Fibroblast of the aortic adventitia (primary cell): ENCODE measurements around the gene CDIPT. TPM values are rescaled to one million over a fixed set of nuclear protein-coding genes. Genes with fewer than 3 reads are reported as not detected.

Source experiments
- DNase-seq: peaks from one replicate; pipeline ENCODE4 v3.0.0-alpha.2; 2010; ENCODE audit warnings: low read depth
- H3K4me3 ChIP-seq: 2 replicates; pipeline ENCODE4 v1.5.1; 2011; ENCODE audit warnings: low read depth, mild to moderate bottlenecking, control low read depth, low read length, moderate library complexity
- CTCF ChIP-seq: IDR thresholded peaks from 2 replicates; pipeline ENCODE4 v1.5.1; 2011; ENCODE audit warnings: mild to moderate bottlenecking, low read length, control low read depth, inconsistent platforms; ENCODE audit not compliant: insufficient read depth
- total RNA-seq: library from RNA; depleted of rRNA; stranded (reverse); fragments of >200 nt; gene quantifications from 2 replicates; pipeline ENCODE4 v1.2.3, GENCODE V29; 2012; ENCODE audit warnings: low replicate concordance

CDIPT gene
- total RNA-seq, 1 donor, result 79.2 TPM

- DNase-seq, result no peak
- no peak overlapping the region for H3K4me3 ChIP-seq
- no peak for TF ChIP-seq CTCF
Measured at GRCh38 chr16:29883987-29884386, 21.0 kb upstream of the CDIPT start.

- H3K4me3 ChIP-seq, result no peak overlapping the region
- no peak for DNase-seq
- TF ChIP-seq CTCF, result no peak
Measured at GRCh38 chr16:29881050-29881449, 18.0 kb upstream of the CDIPT start.

GRCh38 chr16:29878172-29878571 is 15.1 kb upstream of the CDIPT start:
- DNase-seq, result no peak
- no peak for TF ChIP-seq CTCF
- no peak overlapping the region for H3K4me3 ChIP-seq

GRCh38 chr16:29877266-29877961 is 14.4 kb upstream of the CDIPT start:
- no peak for TF ChIP-seq CTCF
- no peak overlapping the region for H3K4me3 ChIP-seq
- no peak for DNase-seq

- no peak for DNase-seq
- H3K4me3 ChIP-seq, result peak overlapping the region; percentile 33
- TF ChIP-seq CTCF, result no peak
Measured at GRCh38 chr16:29876594-29877249, 13.7 kb upstream of the CDIPT start.

GRCh38 chr16:29876217-29876593 is 13.2 kb upstream of the CDIPT start:
- DNase-seq, result no peak
- peak overlapping the region; percentile 25 for H3K4me3 ChIP-seq
- no peak for TF ChIP-seq CTCF
